Cardiac ventricle fibroblast (primary cell): ENCODE data around the gene OR7A17. TPM values are rescaled to one million over a fixed set of nuclear protein-coding genes. Genes with fewer than 3 reads are reported as not detected.

Experiments
- total RNA-seq: library from RNA; depleted of rRNA; stranded (reverse); fragments of >200 nt; gene quantifications from 2 replicates; pipeline ENCODE4 v1.2.3, GENCODE V29; 2015

The OR7A17 gene
- total RNA-seq = not detected in 2 replicates

DNA sequence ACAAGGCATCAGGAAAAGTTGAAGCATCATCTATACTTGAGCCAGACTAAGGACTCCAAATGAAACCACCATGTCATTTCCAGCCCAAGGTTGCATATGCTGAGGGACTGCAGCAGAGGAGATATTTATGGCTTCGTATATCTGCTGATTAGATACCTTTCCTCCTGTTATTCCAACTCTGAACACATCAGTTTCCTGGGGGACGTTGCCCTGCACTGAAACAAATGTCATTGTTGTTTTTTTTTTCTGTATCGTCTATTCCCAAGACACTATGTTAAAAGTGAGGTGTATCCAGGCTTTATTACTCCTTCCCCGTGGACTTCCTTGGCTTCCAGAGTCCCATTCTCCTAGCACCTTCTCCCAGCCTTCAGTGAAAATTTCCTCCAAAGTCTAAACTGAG, at the start of gene OR7A17:
OR7A17 (minus strand) TSS at position 101 of the 400 bp plus-strand sequence. CDS start 4,777 bp downstream, outside the sequence.

DNA sequence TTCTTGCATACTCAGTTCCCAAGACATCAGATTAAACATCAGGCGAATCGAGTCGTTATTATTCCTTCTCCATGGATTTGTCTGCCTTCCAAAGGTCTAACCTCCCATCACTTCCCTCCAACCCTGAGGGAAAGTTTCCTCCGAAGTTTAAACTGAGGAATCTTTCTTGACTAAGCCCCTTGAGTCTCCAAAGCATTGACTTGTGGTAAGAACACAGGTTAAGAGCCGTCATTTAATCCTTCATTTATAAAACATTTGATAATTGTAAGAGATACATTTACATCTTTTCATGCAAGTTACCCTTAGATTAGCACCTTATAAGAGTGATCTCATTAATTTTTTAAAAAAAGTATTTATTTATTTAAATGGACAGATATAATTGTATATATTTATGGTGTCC, 37.1 kb downstream of the OR7A17 start, which contains the start of gene OR7A10:
OR7A10 (minus strand) TSS at position 101 of the 400 bp plus-strand sequence. CDS start 7,045 bp downstream, outside the sequence.

DNA sequence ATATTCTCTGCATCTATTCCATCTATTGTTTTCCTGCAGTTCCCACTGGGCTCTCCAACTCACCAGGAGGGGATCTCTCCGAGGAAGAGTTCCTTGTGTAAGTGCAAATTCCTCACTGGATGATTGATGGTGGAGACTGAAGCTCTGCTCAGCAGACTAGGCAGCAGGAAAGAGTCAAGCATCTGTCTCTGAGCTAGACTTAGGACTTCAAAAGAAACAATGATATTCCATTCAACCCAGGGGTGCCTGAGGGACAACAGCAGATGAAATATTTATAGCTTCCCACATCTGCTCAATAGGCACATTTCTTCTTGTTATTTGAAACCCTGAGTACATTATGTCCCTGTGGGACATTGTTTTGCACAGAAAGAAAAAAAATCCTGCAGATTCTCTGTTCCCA, 50.9 kb downstream of the OR7A17 start, which contains the start of the genes OR7A5 and OR7C1:
OR7A5 (minus strand) TSS at position 175 of the 400 bp plus-strand sequence. CDS start 6,944 bp downstream, outside the sequence.
OR7C1 (minus strand) TSS at position 175 of the 400 bp plus-strand sequence. CDS start 35,049 bp downstream, outside the sequence.

Other genes with a start within 250 kb of the OR7A17 start
- gene ADGRE3, start 211.3 kb downstream of the OR7A17 start, total RNA-seq = not detected in 2 replicates
- gene ZNF333, start 196.1 kb downstream of the OR7A17 start, total RNA-seq = 7.5 and 11.4 TPM in 2 replicates
- 0.24 and 0.31 TPM in 2 replicates for gene ADGRE2, start 107.6 kb downstream of the OR7A17 start, total RNA-seq
- not detected in 2 replicates for gene OR7A5, start 50.9 kb downstream of the OR7A17 start, total RNA-seq
- not detected in 2 replicates for gene OR7C1, start 50.9 kb downstream of the OR7A17 start, total RNA-seq
- not detected in 2 replicates for gene OR7A10, start 37.2 kb downstream of the OR7A17 start, total RNA-seq
- gene OR7C2, start 55.4 kb upstream of the OR7A17 start, total RNA-seq = not detected in 2 replicates
- not detected in 2 replicates for gene SLC1A6, start 93.7 kb upstream of the OR7A17 start, total RNA-seq
- not detected in 2 replicates for gene CASP14, start 163.3 kb upstream of the OR7A17 start, total RNA-seq
- gene OR1I1, start 196.1 kb upstream of the OR7A17 start, total RNA-seq = not detected in 2 replicates
- 32.6 and 41.1 TPM in 2 replicates for gene SYDE1, start 221.3 kb upstream of the OR7A17 start, total RNA-seq